ENCODE results near the gene DENND11.

GRCh38 chr7:141698247-141699015 lies 3.5 kb downstream of the DENND11 start:
- TF ChIP-seq CTCF (IDR thresholded peaks at IDR 0.05) (no peak), POLR2A (IDR thresholded peaks at IDR 0.05) (no peak)
